HG03457 (cell line): ENCODE measurements around the gene SPATA1.

Experiments used
- ATAC-seq: cut with Tn5 transposase; IDR thresholded peaks from one replicate; pipeline ENCODE4 v1.9.1; 2021; ENCODE audit warnings: moderate number of reproducible peaks; ENCODE audit not compliant: unreplicated experiment

The SPATA1 gene, protein sequence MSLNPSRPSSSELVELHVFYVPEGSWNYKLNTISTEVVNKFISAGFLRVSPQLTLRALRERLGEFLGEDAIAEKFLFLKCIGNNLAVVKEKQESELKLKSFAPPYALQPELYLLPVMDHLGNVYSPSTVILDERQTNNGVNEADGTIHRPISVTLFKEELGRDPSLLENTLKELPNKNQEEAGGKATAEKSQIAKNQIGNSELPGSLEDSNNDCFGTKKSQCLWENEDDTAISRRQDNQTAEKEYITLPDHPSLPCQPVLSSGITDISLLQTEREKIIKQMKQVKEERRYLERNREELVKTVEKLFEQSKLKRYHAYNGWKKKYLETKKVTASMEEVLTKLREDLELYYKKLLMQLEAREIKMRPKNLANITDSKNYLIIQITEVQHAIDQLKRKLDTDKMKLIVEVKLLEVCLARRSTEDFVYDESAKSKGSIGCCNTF

DNA sequence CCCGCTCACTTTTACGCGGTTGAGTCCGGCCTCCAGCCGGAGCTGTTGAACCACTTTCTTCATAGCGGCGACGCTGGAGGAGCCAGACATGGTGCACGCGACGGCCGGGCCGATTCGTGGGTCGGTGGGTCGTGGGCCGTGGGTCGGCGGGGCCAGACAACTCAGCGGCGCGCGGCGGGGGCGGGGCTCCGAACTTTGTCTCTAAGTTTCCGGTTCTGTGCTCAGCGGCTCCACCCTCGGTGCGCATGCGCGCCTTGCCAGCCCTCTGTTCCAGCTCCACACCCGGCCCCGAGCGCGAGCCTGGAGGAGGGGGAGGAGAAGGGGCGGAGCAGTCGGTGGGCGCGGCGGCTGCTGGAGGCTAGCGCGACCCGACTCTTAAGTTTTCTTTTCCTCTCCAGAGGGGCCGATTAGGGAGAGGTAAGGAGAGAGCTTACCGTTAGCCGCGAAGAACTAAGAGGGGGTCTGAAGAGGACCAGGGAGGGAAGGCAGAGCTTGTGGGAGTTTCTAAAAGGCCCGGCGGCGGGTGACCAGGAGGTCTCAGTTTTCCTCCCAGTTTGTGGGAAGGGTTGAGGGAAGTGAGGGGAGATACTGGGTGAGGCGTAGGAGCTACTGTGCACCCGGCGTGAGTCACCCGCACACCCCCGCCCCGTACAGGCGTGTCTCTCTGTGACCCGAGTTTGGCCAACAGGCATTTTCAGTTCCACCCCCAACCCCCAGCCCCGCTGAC is at the start of gene SPATA1, which contains the start of gene GNG5:
SPATA1 (plus strand) TSS at position 385 of the 727 bp plus-strand sequence. CDS start 9,974 bp downstream, outside the sequence.
GNG5 (minus strand) TSS at position 580 of the 727 bp plus-strand sequence; CDS start at position 90, 490 bp downstream.
- peak; percentile 82 for ATAC-seq

DNA sequence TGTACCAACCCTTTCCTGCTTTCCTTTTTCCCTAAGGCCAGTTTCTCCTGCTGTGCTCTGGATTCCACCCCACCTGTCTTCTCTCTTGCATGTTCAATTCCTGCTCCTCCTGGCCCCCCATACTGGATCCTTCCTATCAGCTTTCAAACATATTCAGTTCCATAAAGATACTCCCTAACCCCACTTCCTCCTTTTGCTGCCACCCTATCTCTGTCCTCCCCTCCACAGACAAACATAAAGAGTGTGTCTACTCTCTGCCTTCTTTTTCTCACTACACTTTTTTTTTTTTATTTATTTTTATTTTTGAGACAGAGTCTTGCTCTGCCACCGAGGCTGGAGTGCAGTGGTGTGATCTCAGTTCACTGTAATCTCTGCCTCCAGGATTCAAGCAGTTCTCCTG is 44.1 kb upstream of the SPATA1 start:
- ATAC-seq: no peak

DNA sequence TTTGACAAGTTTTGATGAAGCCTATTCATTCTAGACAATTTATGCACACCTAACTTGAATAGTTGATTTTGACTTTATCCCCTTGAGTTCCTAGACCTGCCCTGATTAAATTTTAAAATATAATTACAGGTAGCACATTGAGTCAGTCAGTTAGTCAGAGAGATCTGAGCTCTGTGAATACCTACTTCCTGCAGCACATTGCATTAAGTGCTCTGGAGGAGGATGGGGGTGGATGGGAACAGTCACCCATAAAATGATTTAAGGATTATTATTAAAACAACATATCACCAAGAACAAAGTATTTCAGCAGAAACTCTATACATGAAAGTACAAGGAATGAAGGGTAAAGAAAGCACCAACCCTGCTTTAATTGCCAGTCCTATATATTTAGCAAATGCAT is 38.9 kb upstream of the SPATA1 start:
- ATAC-seq: no peak

GRCh38 chr1:84476225-84476624 is 30.0 kb upstream of the SPATA1 start:
- ATAC-seq: no peak

GRCh38 chr1:84478876-84479868 is 27.0 kb upstream of the SPATA1 start, which contains the start of gene RPF1:
TSS of gene RPF1 (plus strand) at chr1:84479266. CDS start at chr1:84479282, 16 bp downstream.
- peak; percentile 95 for ATAC-seq

DNA sequence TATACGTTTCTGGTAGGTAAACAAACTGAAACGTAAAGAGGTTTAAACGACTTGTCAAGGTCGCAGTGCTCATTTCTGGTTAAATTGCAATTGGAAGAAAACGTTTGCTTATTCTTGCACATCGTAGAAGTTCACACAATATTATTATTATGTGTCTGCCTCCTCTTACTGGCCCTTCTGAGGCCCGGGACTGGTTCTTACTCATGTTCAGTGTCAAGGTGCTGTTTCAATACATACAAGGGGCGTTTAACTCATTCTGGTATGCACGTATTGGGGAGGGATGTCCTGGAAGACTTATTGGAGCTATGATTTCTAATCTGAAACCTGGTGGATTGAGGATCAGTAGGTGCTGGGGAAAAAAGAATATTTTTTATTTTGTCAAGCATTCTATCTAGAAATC is 26.2 kb upstream of the SPATA1 start:
- no peak for ATAC-seq

GRCh38 chr1:84480650-84481049 is 25.5 kb upstream of the SPATA1 start:
- ATAC-seq: no peak

DNA sequence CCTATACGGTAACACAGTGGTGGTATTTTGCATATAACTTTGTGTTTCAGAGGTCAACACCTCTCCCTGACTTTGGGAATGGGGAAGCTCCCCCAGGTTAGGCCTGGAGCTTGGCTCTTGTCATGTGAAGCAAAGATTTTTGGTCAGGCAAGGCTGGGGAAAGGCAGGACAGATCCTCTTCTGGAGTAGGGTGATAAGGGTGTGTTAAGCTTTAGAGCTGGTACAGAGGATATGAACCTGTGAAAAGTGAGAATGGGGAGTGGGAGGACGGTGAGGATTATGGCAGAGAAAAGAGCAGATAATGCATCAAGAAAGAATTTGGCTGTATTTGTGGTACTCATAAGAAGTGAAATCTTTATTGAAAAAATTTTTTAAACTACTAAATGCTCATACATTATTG is 24.9 kb upstream of the SPATA1 start:
- ATAC-seq: no peak

DNA sequence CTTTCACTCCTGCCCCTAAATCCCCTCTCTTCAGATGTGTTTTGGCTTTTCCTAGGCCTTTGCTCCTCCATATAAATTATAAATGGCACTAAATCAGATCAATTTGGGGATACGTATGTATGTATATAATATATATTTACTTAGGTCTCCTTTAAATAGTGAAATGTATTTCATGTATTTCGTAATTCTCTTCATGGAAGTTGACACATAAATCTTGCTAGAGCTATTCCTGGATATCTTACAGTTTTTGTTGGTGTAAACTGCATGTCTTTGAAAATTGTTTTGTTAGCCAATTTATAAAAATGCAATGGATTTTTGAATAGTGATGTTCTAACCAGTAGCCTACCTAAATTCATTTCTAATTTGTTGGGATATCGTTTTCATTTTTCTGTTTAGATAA is 18.1 kb upstream of the SPATA1 start:
- no peak for ATAC-seq

GRCh38 chr1:84489766-84490165 is 16.4 kb upstream of the SPATA1 start:
- no peak for ATAC-seq

GRCh38 chr1:84492726-84493125 is 13.5 kb upstream of the SPATA1 start:
- ATAC-seq: no peak

GRCh38 chr1:84493747-84494146 is 12.4 kb upstream of the SPATA1 start:
- ATAC-seq: no peak

DNA sequence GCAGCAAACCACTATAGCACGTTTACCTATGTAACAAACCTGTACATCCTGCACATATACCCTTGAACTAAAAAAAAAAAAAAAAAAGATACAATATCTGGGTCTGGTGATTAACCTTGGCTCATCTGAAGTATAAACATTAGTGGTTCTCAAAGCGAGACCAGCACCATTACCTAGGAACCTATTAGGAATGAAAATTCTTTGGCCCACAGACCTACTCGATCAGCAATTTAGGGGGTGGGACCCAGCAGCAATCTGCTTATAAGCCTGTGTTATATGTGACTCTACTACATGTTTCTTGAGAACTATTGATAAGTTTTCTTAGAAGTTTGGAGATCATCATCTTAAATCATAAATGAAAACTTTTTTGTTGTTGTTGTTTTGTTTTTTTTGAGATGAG is 9.7 kb upstream of the SPATA1 start:
- no peak for ATAC-seq

DNA sequence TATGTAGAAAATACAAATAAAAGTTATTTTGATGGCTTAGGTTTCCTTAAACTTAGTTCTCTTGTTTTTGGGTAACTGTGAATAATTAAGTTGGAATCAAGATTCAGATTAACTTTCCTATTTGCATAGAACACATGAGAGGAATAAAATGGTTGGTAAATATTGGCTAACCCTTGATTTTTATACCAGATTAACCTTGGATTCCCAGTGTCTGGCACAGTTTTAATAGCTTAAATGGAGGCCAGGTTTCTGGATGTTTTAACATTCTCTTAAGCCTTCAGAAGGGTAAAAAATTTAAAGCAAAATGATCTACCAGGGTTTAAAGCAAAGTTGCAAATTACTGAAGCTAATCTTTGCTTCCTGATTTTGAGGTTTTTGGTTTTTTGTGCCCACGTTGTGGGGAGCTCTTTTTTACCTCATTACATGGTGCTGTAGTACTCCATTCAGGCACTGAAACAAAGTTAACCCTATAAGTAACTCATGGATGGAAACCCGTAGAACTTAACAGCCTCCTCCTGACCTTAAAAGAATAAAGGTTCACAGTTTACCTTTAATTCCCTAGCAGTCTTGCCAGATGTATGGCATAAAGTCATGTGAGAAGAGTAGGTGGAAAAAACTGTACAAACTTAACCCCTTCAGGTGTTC is 8.4 kb upstream of the SPATA1 start:
- no peak for ATAC-seq

- ATAC-seq: no peak
Measured at GRCh38 chr1:84502927-84503326, 3.3 kb upstream of the SPATA1 start.

DNA sequence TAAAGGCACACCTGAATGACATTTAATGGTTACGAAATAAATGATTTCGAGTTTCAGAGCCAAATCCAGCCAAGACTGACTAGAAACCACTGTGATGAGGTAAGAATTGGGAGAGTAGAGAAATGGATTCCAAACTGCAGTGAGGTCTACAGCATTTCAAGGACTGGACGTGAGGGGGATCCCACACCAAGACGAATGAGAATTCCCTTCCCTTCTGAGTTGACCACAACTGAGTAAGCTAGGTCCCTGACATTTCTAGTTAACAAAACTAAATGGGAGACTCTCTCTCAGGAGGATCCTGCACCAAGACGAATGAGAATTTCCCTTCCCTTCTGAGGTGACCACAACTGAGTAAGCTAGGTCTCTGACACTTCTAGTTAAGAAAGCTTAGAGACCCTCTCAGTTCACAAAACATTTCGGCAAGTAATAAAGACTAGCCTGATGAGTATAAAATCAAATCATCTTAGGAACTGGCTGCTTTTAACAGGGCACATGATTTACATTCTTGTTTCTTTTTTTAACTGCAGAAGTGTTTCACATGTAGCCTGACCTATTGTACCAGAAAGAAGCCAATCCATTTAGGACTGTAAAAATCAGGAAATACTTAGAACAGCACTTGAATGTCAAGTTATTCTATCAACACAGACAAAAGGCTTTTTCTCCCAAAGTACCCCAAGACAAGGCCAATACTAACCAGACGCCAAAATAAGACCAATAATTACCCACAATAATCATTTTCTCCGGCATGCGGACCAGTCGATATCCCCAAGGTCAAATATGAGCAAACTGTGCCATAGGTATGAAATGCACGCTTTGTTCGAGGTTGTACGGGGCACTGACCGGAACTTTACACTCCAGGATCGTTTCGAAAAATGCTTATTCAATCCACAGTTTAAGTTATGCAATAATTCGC is 1.4 kb upstream of the SPATA1 start:
- no peak for ATAC-seq

DNA sequence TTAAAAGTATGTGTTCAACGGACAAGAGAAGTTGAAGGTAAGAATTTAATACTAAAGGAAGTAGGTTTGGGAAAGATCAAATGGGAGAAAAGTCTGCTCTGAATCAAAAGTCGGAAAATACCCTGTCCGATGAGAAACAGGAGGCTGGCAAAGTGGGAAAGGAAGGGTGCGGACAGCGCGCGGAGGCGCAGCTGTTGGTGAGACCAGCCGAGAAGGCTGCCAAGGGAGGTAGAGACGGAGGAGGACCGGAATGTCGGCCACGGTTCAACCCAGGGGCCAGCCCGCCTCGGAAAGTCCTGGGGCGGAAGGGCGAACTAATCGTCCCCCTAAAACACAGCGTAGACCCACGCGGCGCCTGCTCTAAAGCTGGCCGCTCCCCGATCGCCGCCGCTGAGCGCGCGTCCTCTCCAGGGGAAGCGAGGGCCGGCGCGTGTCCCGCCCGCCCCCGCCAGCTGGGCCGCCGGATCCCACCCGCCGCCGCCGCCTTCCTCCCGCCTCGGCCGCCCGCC is 639 bp upstream of the SPATA1 start:
- ATAC-seq: peak; percentile 17

DNA sequence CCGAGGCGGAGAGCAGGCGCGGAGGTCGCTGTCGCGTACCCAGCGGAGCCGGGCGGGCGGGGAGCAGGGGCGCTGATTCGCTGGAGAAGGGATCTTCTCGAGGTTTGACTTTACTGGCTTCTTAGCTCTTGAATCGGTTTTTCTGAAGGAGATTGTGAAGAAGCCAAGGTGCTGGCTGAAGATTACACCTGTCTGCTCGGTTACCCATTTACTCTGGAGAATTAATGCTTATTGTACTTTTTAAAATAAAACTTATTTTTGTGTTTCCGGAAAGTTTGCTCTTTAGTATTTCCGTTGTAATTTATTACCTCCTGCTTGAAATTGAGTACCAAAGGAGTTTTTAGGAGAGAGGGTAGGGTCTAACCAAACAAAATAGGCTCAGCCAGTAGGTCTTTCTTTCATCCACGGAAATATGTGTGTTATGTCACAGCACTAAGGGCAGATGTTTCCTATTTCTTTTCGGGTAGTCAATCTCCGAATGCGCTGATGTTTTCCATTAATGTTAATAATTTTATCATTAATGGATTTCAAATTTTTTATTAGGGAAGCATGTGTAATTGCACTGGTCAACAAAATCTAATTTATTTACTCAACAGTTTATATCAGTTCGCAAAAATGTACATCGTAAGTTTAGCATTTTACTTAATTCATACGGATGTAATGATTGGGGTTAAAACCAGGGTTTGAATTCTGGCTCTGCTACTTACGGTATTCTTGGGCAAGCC is 705 bp downstream of the SPATA1 start:
- no peak for ATAC-seq
